GM06990 (cell line): ENCODE data around the gene CHST11.

Source experiments
- DNase-seq: peaks from one replicate; pipeline ENCODE4 v3.0.0-alpha.2; 2011; ENCODE audit not compliant: insufficient read length; ENCODE audit errors: extremely low read depth
- H3K27me3 ChIP-seq: replicated peaks from 2 replicates; pipeline ENCODE4 v1.6.0; 2011; ENCODE audit warnings: low read length; ENCODE audit not compliant: control insufficient read depth, insufficient read depth
- H3K36me3 ChIP-seq: 2 replicates; pipeline ENCODE4 v1.5.1; 2011; ENCODE audit warnings: low read length; ENCODE audit not compliant: control insufficient read depth, insufficient read depth
- H3K4me3 ChIP-seq: replicated peaks from 2 replicates; pipeline ENCODE4 v1.5.1; 2011; ENCODE audit warnings: low read depth, mild to moderate bottlenecking, control low read depth, low read length
- TF ChIP-seq, protein P1 (sequence below): IDR thresholded peaks from 2 replicates; pipeline ENCODE4 v1.5.1; 2011; ENCODE audit warnings: low read length, control low read depth, mild to moderate bottlenecking, inconsistent platforms; ENCODE audit not compliant: insufficient read depth, poor library complexity, severe bottlenecking

Gene CHST11

DNA sequence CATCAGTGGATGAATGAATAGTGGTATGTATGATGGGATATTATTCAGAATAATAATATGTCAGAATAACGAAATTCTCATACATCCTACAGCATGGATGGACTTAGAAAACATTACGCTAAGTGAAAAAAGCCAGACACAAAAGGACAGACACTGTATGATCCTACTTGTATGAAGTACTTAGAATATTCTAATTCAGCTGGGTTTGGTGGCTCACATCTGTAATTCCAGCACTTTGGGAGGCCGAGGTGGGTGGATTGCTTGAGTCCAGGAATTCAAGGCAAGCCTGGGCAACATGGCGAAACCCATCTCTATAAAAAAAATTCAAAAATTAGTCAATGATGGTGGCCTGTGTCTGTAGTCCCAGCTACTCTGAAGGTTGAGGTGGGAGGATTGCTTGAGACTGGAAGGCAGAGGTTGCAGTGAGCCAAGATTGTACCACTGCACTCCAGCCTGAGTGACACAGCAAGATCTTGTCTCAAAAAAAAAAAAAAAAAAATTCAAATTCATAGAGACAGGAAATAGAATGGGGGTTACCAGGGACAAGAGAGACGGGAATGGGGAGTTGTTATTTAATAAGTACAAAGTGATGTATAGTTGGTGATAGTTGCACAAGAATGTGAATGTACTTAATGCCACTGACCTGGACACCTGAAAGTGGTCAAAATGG, 132.3 kb downstream of the CHST11 start:
- no peaks in the 10 kb centered on the region for H3K36me3 ChIP-seq
- TF ChIP-seq, protein P1, sequence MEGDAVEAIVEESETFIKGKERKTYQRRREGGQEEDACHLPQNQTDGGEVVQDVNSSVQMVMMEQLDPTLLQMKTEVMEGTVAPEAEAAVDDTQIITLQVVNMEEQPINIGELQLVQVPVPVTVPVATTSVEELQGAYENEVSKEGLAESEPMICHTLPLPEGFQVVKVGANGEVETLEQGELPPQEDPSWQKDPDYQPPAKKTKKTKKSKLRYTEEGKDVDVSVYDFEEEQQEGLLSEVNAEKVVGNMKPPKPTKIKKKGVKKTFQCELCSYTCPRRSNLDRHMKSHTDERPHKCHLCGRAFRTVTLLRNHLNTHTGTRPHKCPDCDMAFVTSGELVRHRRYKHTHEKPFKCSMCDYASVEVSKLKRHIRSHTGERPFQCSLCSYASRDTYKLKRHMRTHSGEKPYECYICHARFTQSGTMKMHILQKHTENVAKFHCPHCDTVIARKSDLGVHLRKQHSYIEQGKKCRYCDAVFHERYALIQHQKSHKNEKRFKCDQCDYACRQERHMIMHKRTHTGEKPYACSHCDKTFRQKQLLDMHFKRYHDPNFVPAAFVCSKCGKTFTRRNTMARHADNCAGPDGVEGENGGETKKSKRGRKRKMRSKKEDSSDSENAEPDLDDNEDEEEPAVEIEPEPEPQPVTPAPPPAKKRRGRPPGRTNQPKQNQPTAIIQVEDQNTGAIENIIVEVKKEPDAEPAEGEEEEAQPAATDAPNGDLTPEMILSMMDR: no peak
- no peak overlapping the region for H3K4me3 ChIP-seq
- no peaks in the 10 kb centered on the region for H3K27me3 ChIP-seq
- no peak for DNase-seq

DNA sequence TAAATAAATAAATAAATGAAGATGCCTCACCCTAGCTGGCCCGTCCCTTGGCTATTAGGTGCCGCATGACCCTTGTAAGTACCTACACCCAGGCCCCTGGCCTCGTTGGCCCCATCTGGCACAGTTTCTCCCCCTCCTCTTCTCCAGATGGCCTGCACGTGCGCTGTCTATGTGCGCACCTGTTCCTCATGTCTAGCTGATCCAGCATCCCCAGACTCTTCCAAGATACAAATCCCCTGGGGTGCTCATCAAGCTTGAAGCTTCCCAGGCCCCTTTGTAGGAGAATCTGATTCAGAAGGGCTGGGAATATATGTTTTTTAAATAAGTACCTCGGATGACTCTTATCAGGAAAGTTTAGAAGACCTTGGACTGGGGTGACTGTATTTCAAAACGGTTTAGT, 133.3 kb downstream of the CHST11 start:
- no peak for DNase-seq

DNA sequence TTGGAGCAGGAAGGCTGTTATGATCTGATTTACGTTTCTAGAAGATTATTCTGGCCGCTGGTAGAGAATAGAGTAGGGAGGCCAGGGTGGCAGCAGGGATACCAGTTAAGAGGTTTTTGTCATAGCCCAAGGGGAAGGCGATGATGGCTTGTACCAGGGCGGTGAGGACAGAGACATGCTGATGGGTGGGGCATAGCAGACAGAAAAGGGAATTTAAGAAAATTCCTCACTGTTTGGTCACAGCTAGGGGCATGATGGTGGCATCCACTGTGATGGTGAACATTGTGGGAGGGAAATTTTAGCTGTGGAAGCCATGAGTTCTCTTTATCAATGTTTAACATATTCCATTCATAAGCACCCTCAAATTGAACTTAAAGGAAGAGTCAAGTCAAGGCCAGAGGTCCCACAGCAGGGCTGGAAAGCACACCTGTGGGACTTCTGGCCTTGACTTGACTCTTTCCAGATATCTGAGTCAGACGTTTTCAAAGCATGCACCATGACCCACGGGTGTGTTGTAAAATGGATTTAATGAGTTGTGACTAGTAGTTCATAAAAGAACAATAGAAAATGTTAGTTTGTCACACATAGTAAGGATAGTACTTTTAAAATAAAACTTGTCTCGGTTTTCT, 134.6 kb downstream of the CHST11 start:
- Histone ChIP-seq H3K36me3 (no peaks in the 10 kb centered on the region), H3K27me3 (no peaks in the 10 kb centered on the region), H3K4me3 (no peak overlapping the region)
- no peak for DNase-seq
- TF ChIP-seq, protein P1: no peak

More for the DNA sequence above, 133.3 kb downstream of the CHST11 start:
- Histone ChIP-seq H3K27me3 (no peaks in the 10 kb centered on the region), H3K4me3 (no peak overlapping the region), H3K36me3 (no peaks in the 10 kb centered on the region)
- TF ChIP-seq, protein P1: no peak

DNA sequence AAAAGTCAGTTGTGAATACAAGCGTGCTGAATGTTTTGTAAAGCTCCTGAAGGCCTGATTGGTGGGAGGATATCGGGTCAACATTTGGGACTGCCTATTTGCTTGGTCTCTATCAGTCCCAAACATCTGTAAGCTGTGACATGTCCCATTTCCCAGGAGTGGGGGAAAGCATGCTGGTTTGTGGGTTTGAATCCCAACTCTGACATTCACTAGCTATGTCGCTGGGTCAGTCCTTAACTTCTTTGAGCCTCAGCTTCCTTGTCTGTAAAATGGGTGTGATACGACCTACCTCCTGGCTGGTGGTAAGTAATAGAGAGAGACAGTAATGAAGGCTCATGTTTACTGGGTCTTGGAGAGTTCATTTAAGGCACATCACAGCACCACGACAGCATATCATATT, 136.7 kb downstream of the CHST11 start:
- TF ChIP-seq, protein P1: no peak
- no peaks in the 10 kb centered on the region for H3K36me3 ChIP-seq
- no peaks in the 10 kb centered on the region for H3K27me3 ChIP-seq

DNA sequence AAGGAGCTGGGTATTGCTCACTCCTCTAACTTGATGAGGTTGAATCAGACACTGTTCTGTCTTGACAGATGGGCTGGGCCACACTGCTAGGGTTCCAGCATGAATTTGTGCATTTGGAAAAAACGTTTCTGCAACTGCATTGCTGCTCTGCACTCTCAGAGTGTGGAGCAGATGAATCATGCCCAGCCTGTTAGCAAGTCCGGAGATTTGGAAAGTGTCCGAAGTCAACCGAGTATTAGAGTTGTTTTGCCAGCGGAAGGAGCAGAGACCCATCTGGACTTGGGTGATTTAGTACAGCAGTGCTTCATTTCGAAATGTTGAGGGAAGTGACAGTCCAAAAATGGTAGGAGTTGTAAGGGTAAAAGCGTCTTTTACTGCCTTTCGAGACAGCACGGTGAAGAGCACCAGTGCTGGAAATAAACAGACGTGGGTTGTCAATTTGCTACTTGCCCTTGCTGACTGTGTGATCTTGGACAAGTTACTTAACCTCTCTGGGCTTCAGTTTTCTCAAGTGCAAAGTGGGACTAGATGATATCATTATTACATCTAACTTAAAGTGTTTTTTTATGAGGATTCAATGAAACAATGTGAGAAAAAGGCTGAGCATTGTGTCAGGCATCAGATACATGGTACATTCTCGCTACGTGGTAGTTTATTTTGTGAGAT, 139.5 kb downstream of the CHST11 start:
- Histone ChIP-seq H3K36me3 (no peaks in the 10 kb centered on the region), H3K27me3 (no peaks in the 10 kb centered on the region), H3K4me3 (no peak overlapping the region)
- no peak for DNase-seq
- TF ChIP-seq, protein P1: no peak

More for the DNA sequence above, 136.7 kb downstream of the CHST11 start:
- no peak overlapping the region for H3K4me3 ChIP-seq
- DNase-seq: no peak
